K562 (cell line): ENCODE results near the gene CABLES1. TPM values are rescaled to one million over a fixed set of nuclear protein-coding genes. Genes with fewer than 3 reads are reported as not detected.

Source experiments
- ATAC-seq: fragments of 200-7000 bp; cut with Tn5 transposase; 3 replicates; pipeline ENCODE4 v1.9.1; 2020; ENCODE audit warnings: moderate library complexity
- BruUV-seq: library from RNA; stranded (reverse); fragments of 400-500 nt; replicated peaks from 2 replicates; lab custom pipeline; 2021; lab: Mats Ljungman, UMichigan
- CTCF ChIA-PET: fragments of 300-600 bp; formaldehyde crosslinking; extraction: SDS; loops from one replicate; lab custom pipeline; 2021; ENCODE audit warnings: low intra/inter-chr PET ratio; lab: Yijun Ruan, JAX
- POLR2A ChIA-PET: fragments of 300-600, 350-650 bp; sonication (Branson Sonifier 250); formaldehyde crosslinking; extraction: SDS; loops from one replicate; lab custom pipeline; 2021; ENCODE audit warnings: antibody characterized with exemption, inconsistent platforms; lab: Yijun Ruan, JAX
- DNase-seq, 4 experiments: peaks; one replicate each; pipeline versions ENCODE4 v3.0.0 to v3.0.0-alpha.2; 2011 to 2018; ENCODE audit warnings: low spot score in 3 of 4, mixed read lengths in 3 of 4; ENCODE audit errors: extremely low read depth in 1 of 4
- FAIRE-seq: peaks from 2 replicates; lab custom pipeline; 2011; peaks lifted over from hg19 to GRCh38; lab: Jason Lieb, UNC
- H2AFZ ChIP-seq: 2 replicates; pipeline ENCODE4 v1.6.0; 2011; ENCODE audit warnings: low read depth, low read length, control low read depth, inconsistent platforms
- H3K27ac ChIP-seq: fragments of 200-600 bp; 3 replicates; pipeline ENCODE4 v1.8.0; 2011; ENCODE audit warnings: low read depth, mild to moderate bottlenecking, control low read depth, inconsistent platforms, low read length, moderate library complexity, mixed read lengths; ENCODE audit errors: extremely low read depth
- H3K27me3 ChIP-seq, 2 experiments: fragments of 300-600 bp in 1 of 2; 2 replicates in 1 of 2; 3 replicates in 1 of 2; pipeline versions ENCODE4 v1.6.0 to v1.8.0; 2011; ENCODE audit warnings: inconsistent platforms in 2 of 2, low read length in 2 of 2, mild to moderate bottlenecking in 1 of 2, mixed read lengths in 1 of 2, moderate library complexity in 1 of 2; ENCODE audit not compliant: control insufficient read depth in 2 of 2, insufficient read depth in 2 of 2
- H3K36me3 ChIP-seq: fragments of 300-600 bp; 3 replicates; pipeline ENCODE4 v1.8.0; 2011; ENCODE audit warnings: mild to moderate bottlenecking, low read length, inconsistent platforms; ENCODE audit not compliant: control insufficient read depth, insufficient read depth
- H3K4me1 ChIP-seq, 2 experiments: fragments of 200-600 bp in 1 of 2; replicated peaks in 1 of 2; 2 replicates in 1 of 2; 3 replicates in 1 of 2; pipeline versions ENCODE4 v1.5.1 to v1.8.0; 2011; ENCODE audit warnings: inconsistent platforms in 2 of 2, low read length in 2 of 2, mild to moderate bottlenecking in 1 of 2, mixed read lengths in 1 of 2, moderate library complexity in 1 of 2; ENCODE audit not compliant: control insufficient read depth in 2 of 2, insufficient read depth in 2 of 2
- H3K4me2 ChIP-seq: 2 replicates; pipeline ENCODE4 v1.6.1; 2011; ENCODE audit warnings: low read length, control low read depth, inconsistent platforms, mixed read lengths; ENCODE audit not compliant: insufficient read depth
- H3K4me3 ChIP-seq: fragments of 200-600 bp; sonication (generic), shearing (Covaris generic); 2 replicates; pipeline ENCODE4 v1.5.1; 2016; ENCODE audit warnings: control low read depth, inconsistent platforms
- H3K79me2 ChIP-seq: fragments of 200-600 bp; 3 replicates; pipeline ENCODE4 v1.8.0; 2011; ENCODE audit warnings: low read length, inconsistent platforms; ENCODE audit not compliant: control insufficient read depth, insufficient read depth
- H3K9ac ChIP-seq, 2 experiments: 2 replicates each; pipeline versions ENCODE4 v1.6.0 to v1.6.1; 2011; ENCODE audit warnings: low read depth in 2 of 2, low read length in 2 of 2, control low read depth in 1 of 2, inconsistent platforms in 1 of 2, mild to moderate bottlenecking in 1 of 2, mixed read lengths in 1 of 2; ENCODE audit not compliant: insufficient read depth in 1 of 2
- H3K9me1 ChIP-seq: one replicate; pipeline ENCODE4 v1.6.0; 2011; ENCODE audit warnings: inconsistent platforms, mild to moderate bottlenecking, low read length, moderate library complexity; ENCODE audit not compliant: control insufficient read depth, insufficient read depth
- H3K9me3 ChIP-seq: replicated peaks from 2 replicates; pipeline ENCODE4 v1.5.1; 2011; ENCODE audit warnings: low read depth, low read length, inconsistent platforms; ENCODE audit not compliant: control insufficient read depth, insufficient read depth
- H4K20me1 ChIP-seq: replicated peaks from 2 replicates; pipeline ENCODE4 v1.6.1; 2011; ENCODE audit warnings: low read length, inconsistent platforms, mixed read lengths; ENCODE audit not compliant: control insufficient read depth, insufficient read depth
- C11orf30 ChIP-seq: fragments of 450-650 bp; IDR thresholded peaks from 2 replicates; pipeline ENCODE4 v1.6.1; 2016; ENCODE audit warnings: low read depth, mild to moderate bottlenecking
- ELF1 ChIP-seq: fragments of 200-800 bp; sonication (Bioruptor generic); IDR thresholded peaks from 2 replicates; pipeline ENCODE4 v1.6.1; 2016; ENCODE audit warnings: missing genetic modification characterization, missing compliant biosample characterization
- FIP1L1 ChIP-seq: fragments of 200-400 bp; formaldehyde crosslinking; IDR thresholded peaks from 2 replicates; pipeline ENCODE4 v1.6.1; 2018; ENCODE audit warnings: mild to moderate bottlenecking, low read depth, low read length; ENCODE audit not compliant: poor library complexity, severe bottlenecking
- FOXK1 ChIP-seq: sonication (generic); formaldehyde crosslinking; IDR thresholded peaks from 2 replicates; pipeline ENCODE4 v1.8.0; 2022; ENCODE audit warnings: missing genetic modification reagents, mild to moderate bottlenecking, borderline replicate concordance
- MAFG ChIP-seq: fragments of 450-650 bp; conservative IDR thresholded peaks from 2 replicates; pipeline ENCODE4 v1.6.1; 2016; ENCODE audit warnings: missing genetic modification characterization, missing compliant biosample characterization
- NR4A1 ChIP-seq, 2 experiments: fragments of 250-450 bp in 1 of 2; fragments of 450-650 bp in 1 of 2; sonication (Bioruptor Pico) in 1 of 2; IDR thresholded peaks; 2 replicates each; pipeline versions ENCODE4 v1.4.0 to v1.6.1; 2016 to 2020; ENCODE audit warnings: mild to moderate bottlenecking in 2 of 2, missing compliant biosample characterization in 1 of 2, missing genetic modification characterization in 1 of 2, moderate library complexity in 1 of 2
- PHF8 ChIP-seq: fragments of 200-600 bp; sonication (generic); IDR thresholded peaks from 2 replicates; pipeline ENCODE4 v1.6.1; 2012; ENCODE audit warnings: mixed run types, mild to moderate bottlenecking, inconsistent platforms, low read length, moderate library complexity, borderline replicate concordance
- SIX5 ChIP-seq, 2 experiments: IDR thresholded peaks; 2 replicates each; pipeline ENCODE4 v1.6.1; 2011; ENCODE audit warnings: low read length in 2 of 2, borderline replicate concordance in 1 of 2, low read depth in 1 of 2, mild to moderate bottlenecking in 1 of 2, moderate library complexity in 1 of 2; ENCODE audit not compliant: insufficient read depth in 1 of 2
- TARDBP ChIP-seq: fragments of 450-650 bp; IDR thresholded peaks from 2 replicates; pipeline ENCODE4 v1.6.1; 2016
- ZEB2 ChIP-seq: fragments of 450-650 bp; IDR thresholded peaks from 2 replicates; pipeline ENCODE4 v1.6.1; 2016
- ZFP30 ChIP-seq: fragments of 250-450 bp; sonication (Bioruptor Pico); IDR thresholded peaks from 2 replicates; pipeline ENCODE4 v1.8.0; 2022; ENCODE audit warnings: moderate library complexity, mild to moderate bottlenecking, inconsistent platforms, borderline replicate concordance
- ZNF316 ChIP-seq: fragments of 450-650 bp; IDR thresholded peaks from 2 replicates; pipeline ENCODE4 v1.6.1; 2016
- WGBS: fragments of 100-300 bp; shearing (Covaris generic); methylation state at CpG from one replicate; pipeline ENCODE4 v1.1.6; 2016; ENCODE audit warnings: low coverage, mixed read lengths; ENCODE audit not compliant: insufficient coverage; ENCODE audit errors: missing lambda C conversion rate; 5-methylcytosine and 5-hydroxymethylcytosine counted together
- in situ Hi-C: fragments of 300-500 bp; cut with MboI; formaldehyde crosslinking; loops from 4 replicates; pipeline ENCODE4 v1.15.0; 2018; ENCODE audit warnings: inconsistent platforms, mixed read lengths
- intact Hi-C: fragments of 100-400 bp; cut with micrococcal nuclease; formaldehyde crosslinking; loops from 2 replicates; pipeline ENCODE4 v1.14.2; 2022
- polyA plus RNA-seq, 8 experiments: library from polyadenylated mRNA; depleted of rRNA in 4 of 8; stranded (reverse) in 5 of 8; unstranded in 3 of 8; fragments of >200 nt; fragmentation: Nextera tagmentation in 2 of 8; fragmentation: Illumina TruSeq in 1 of 8; extraction: Ambion mirVana in 2 of 8; extraction: Trizol in 1 of 8; gene quantifications; 2 replicates each; pipeline versions ENCODE4 v1.2.1 to v1.2.3, GENCODE V29; 2011 to 2014; ENCODE audit warnings: inconsistent platforms in 1 of 8, missing spikeins in 1 of 8
- total RNA-seq, 7 experiments: library from RNA; depleted of rRNA in 6 of 7; stranded (reverse); fragments of >200 nt in 6 of 7; fragmentation: Illumina TruSeq in 2 of 7; extraction: Trizol in 2 of 7; gene quantifications; 2 replicates each; pipeline versions ENCODE4 v1.2.1 to v1.2.3, GENCODE V29; 2011 to 2021; ENCODE audit warnings: low replicate concordance in 1 of 7

CABLES1 gene
- total and polyA plus RNA-seq, 9 of the 15 experiments (the other 6 are each of a cell fraction or from before 2014, with no cell fraction given): 0.04 to 0.10 (median 0.06) TPM; not detected in 3

GRCh38 chr18:23137788-23138216, 2.5 kb downstream of the CABLES1 start:
- Histone ChIP-seq H3K79me2 (no peaks in the 10 kb centered on the region), H4K20me1 (no peaks in the 10 kb centered on the region; the same call in 1 of the 2 replicates), H3K4me2 (no peak overlapping the region), H3K27ac (no peak overlapping the region), H3K36me3 (no peaks in the 10 kb centered on the region), H2AFZ (no peak overlapping the region), H3K9me3 (no peaks in the 10 kb centered on the region), H3K27me3 (peaks cover 31 to 50% of the 10 kb centered on the region in 2 experiments), H3K9me1 (no peaks in the 10 kb centered on the region), H3K9ac (no peak overlapping the region), H3K4me1 (peaks cover 0 to 26% of the 10 kb centered on the region in 2 experiments; a peak in 2 of 5 replicates), H3K4me3 (no peak overlapping the region)
- DNase-seq: no peak
- 14% methylated on average over 9 of the region's 9 CpGs for WGBS
- in situ Hi-C loops: no loop called here
- ATAC-seq: no peak
- TF ChIP-seq NR4A1 (CRISPR knock-in tag; IDR thresholded peaks at IDR 0.05) (no peak), NR4A1 (tag; IDR thresholded peaks at IDR 0.05) (no peak), C11orf30 (peak; percentile 30; the same call in 1 of the 2 replicates), PHF8 (no peak), ELF1 (tag) (no peak), ZFP30 (CRISPR knock-in tag) (no peak), SIX5 (IDR thresholded peaks at IDR 0.05; ENCODE audit: borderline replicate concordance in 1 of 2, insufficient read depth in 1 of 2, low read depth in 1 of 2, low read length in 2 of 2) (no peak), ZNF316 (peak; percentile 49), ZEB2 (no peak), TARDBP (no peak), MAFG (tag) (peak; percentile 51), FIP1L1 (no peak), FOXK1 (CRISPR knock-in tag) (no peak)
- ChIA-PET CTCF (no interaction called here), POLR2A (interaction anchor here (1.0 kb wide), 1 partner anchor 19 kb away, joined by 3 read pairs; no protein-coding TSS in a partner anchor)
- no TSS peak for BruUV-seq
- intact Hi-C loops: loop anchor here (10.0 kb wide), 3 partner anchors 237 to 447 kb away; partner anchors contain the start of genes NPC1 and RMC1
- FAIRE-seq: no peak
